Sigmoid colon (tissue), 7 donors: ENCODE measurements around the gene ERCC6L. TPM values are rescaled to one million over a fixed set of nuclear protein-coding genes. Genes with fewer than 3 reads are reported as not detected.

ENCODE experiments used
- DNase-seq: peaks from one replicate; pipeline ENCODE4 v3.0.0-alpha.2; 2019
- H3K27ac ChIP-seq, 4 donors: fragments of 200-600 bp; sonication (generic); one replicate each; pipeline ENCODE4 v1.5.1; 2016 to 2019; ENCODE audit warnings: mild to moderate bottlenecking in 1 of 4
- H3K27me3 ChIP-seq, 3 donors: fragments of 200-600 bp; sonication (generic); one replicate each; pipeline ENCODE4 v1.5.1; 2019; ENCODE audit warnings: mild to moderate bottlenecking in 1 of 3
- H3K36me3 ChIP-seq, 4 donors: fragments of 200-600 bp; sonication (generic); one replicate each; pipeline ENCODE4 v1.5.1; 2016 to 2019
- H3K4me1 ChIP-seq, 4 donors: fragments of 200-600 bp; sonication (generic); one replicate each; pipeline ENCODE4 v1.5.1; 2017 to 2019
- H3K4me3 ChIP-seq, 4 donors: fragments of 200-600 bp; sonication (generic); one replicate each; pipeline ENCODE4 v1.5.1; 2017 to 2019; ENCODE audit warnings: mild to moderate bottlenecking in 2 of 4, moderate library complexity in 1 of 4
- H3K9me3 ChIP-seq, 4 donors: fragments of 200-600 bp in 3 of 4; sonication (generic) in 3 of 4; one replicate each; pipeline versions ENCODE4 v1.5.1 to v1.6.1; 2013 to 2019
- CTCF ChIP-seq, 4 experiments: fragments of 450-650 bp in 3 of 4; fragments of 200-600 bp in 1 of 4; IDR thresholded peaks; one replicate each; pipeline ENCODE4 v1.5.1; 2016 to 2019; ENCODE audit warnings: antibody characterized with exemption in 4 of 4, mild to moderate bottlenecking in 3 of 4, moderate library complexity in 2 of 4
- EP300 ChIP-seq, 4 donors: sonication (generic); formaldehyde crosslinking; IDR thresholded peaks; one replicate each; pipeline ENCODE4 v1.6.1; 2017; ENCODE audit warnings: antibody characterized with exemption in 4 of 4
- POLR2A ChIP-seq, 2 donors: fragments of 450-650 bp; IDR thresholded peaks; one replicate each; pipeline ENCODE4 v1.6.1; 2016; ENCODE audit warnings: antibody characterized with exemption in 2 of 2, mild to moderate bottlenecking in 2 of 2, moderate library complexity in 2 of 2
- POLR2AphosphoS5 ChIP-seq, 4 donors: sonication (generic); formaldehyde crosslinking; IDR thresholded peaks; one replicate each; pipeline ENCODE4 v1.6.1; 2017; ENCODE audit warnings: antibody characterized with exemption in 4 of 4
- whole genome bisulfite sequencing, 2 donors: extraction: QIAGEN DNeasy Blood & Tissue Kit; methylation state at CpG; one replicate each; pipeline ENCODE4 v1.1.7; 2013; 5-methylcytosine and 5-hydroxymethylcytosine counted together
- intact Hi-C: fragments of 100-400 bp; cut with DNase I; formaldehyde crosslinking; loops from one replicate; pipeline ENCODE4 v1.15.1; 2023
- polyA plus RNA-seq, 3 donors: library from polyadenylated mRNA; stranded (reverse); fragments of 200-250 nt; gene quantifications; one replicate each; pipeline ENCODE4 v1.2.3, GENCODE V29; 2013
- total RNA-seq, 4 donors: library from RNA; depleted of rRNA; stranded (reverse); fragments of >200 nt; gene quantifications; one replicate each; pipeline ENCODE4 v1.1.0, GENCODE V29; 2016
- donor health status: healthy with polysubstance abuse.
- donor health status: Bipolar disorder and iron deficiency.
- donor health status: healthy.

ERCC6L gene
- total and polyA plus RNA-seq, 7 donors = under 0.01 to 2.4 (median 0.20) TPM; not detected in 3

- DNase-seq = no peak
- TF ChIP-seq EP300 (IDR thresholded peaks at IDR 0.05) = no peak
- TF ChIP-seq CTCF (IDR thresholded peaks at IDR 0.05) = no peak
- TF ChIP-seq POLR2A (IDR thresholded peaks at IDR 0.05) = no peak
- TF ChIP-seq POLR2AphosphoS5 (IDR thresholded peaks at IDR 0.05) = no peak
- Histone ChIP-seq H3K9me3 (no peaks in the 10 kb centered on the region), H3K4me3 (no peak overlapping the region), H3K27me3 (peaks cover 0 to 3% (median 0%) of the 10 kb centered on the region in 3 donors), H3K27ac (no peak overlapping the region), H3K4me1 (no peaks in the 10 kb centered on the region), H3K36me3 (no peaks in the 10 kb centered on the region)
- intact Hi-C loops = loop anchor here (10.0 kb wide), 1 partner anchor 1140 kb away; the partner anchor contains the start of genes IL2RG and MED12
- WGBS, 2 donors = 15 to 17% methylated on average over 17 of the region's 17 CpGs
Measured at GRCh38 chrX:72254816-72255215, 16.0 kb upstream of the ERCC6L start.

DNA sequence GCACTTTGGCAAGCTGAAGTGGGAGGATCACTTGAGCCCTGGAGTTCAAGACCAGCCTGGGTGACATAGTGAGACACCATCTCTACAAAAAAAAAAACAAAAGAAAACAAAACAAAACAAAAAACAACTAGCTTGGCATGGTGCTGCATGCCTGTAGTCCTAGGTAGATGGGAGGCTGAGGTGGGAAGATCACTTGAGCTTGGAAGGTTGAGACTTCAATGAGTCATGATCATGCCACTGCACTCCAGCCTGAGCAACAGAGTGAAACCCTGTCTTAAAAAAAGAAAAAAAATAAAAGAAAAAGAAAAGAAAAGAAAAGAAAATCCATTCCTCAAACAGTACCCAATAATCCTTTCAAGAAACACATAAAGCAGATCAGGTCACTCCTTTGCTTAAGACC, 14.9 kb upstream of the ERCC6L start:
- intact Hi-C loops = loop anchor here (10.0 kb wide), 1 partner anchor 1139 kb away; the partner anchor contains the start of genes IL2RG and MED12
- TF ChIP-seq EP300 (IDR thresholded peaks at IDR 0.05) (no peak), POLR2A (IDR thresholded peaks at IDR 0.05) (no peak), CTCF (IDR thresholded peaks at IDR 0.05) (no peak), POLR2AphosphoS5 (IDR thresholded peaks at IDR 0.05) (no peak)

GRCh38 chrX:72247206-72247942, 8.5 kb upstream of the ERCC6L start:
- Histone ChIP-seq H3K4me1 (no peaks in the 10 kb centered on the region), H3K27ac (no peak overlapping the region), H3K27me3 (no peaks in the 10 kb centered on the region), H3K9me3 (no peaks in the 10 kb centered on the region), H3K4me3 (no peak overlapping the region), H3K36me3 (no peaks in the 10 kb centered on the region)
- intact Hi-C loops = loop anchor here (5.0 kb wide), 1 partner anchor 285 kb away; no protein-coding TSS in a partner anchor
- no peak for DNase-seq
- no peak for TF ChIP-seq POLR2A (IDR thresholded peaks at IDR 0.05)
- no peak for TF ChIP-seq EP300 (IDR thresholded peaks at IDR 0.05)
- TF ChIP-seq POLR2AphosphoS5 (IDR thresholded peaks at IDR 0.05) = no peak
- TF ChIP-seq CTCF (IDR thresholded peaks at IDR 0.05) = no peak
- 36 to 66% methylated on average over 2 of the region's 2 CpGs for WGBS, 2 donors

More for the DNA sequence above, 14.9 kb upstream of the ERCC6L start:
- Histone ChIP-seq H3K36me3 (no peaks in the 10 kb centered on the region), H3K27ac (no peak overlapping the region), H3K4me3 (no peak overlapping the region), H3K9me3 (no peaks in the 10 kb centered on the region), H3K4me1 (no peaks in the 10 kb centered on the region), H3K27me3 (peaks cover 0 to 3% (median 0%) of the 10 kb centered on the region in 3 donors)
- DNase-seq = no peak

GRCh38 chrX:72245461-72246089, 6.7 kb upstream of the ERCC6L start:
- DNase-seq = no peak
- TF ChIP-seq CTCF (IDR thresholded peaks at IDR 0.05) (peak in 3 of 4 experiments; percentile 26 to 57 (median 47)), POLR2AphosphoS5 (IDR thresholded peaks at IDR 0.05) (no peak), EP300 (IDR thresholded peaks at IDR 0.05) (no peak)
- H3K9me3 ChIP-seq = no peaks in the 10 kb centered on the region
- H3K27ac ChIP-seq = no peak overlapping the region
- intact Hi-C loops = loop anchor here (5.0 kb wide), 1 partner anchor 287 kb away; no protein-coding TSS in a partner anchor
- H3K4me3 ChIP-seq = no peak overlapping the region
- 96 to 99% methylated on average over 3 of the region's 3 CpGs for WGBS, 2 donors
- H3K27me3 ChIP-seq = no peaks in the 10 kb centered on the region
- no peaks in the 10 kb centered on the region for H3K4me1 ChIP-seq
- H3K36me3 ChIP-seq = no peaks in the 10 kb centered on the region
